ENCODE measurements around the gene FAXDC2.
"Not testable (repeated sequence)": the region's sequence is repeated elsewhere in the genome, so short reads cannot be mapped to it uniquely, and the experiment has no call there.

Gene FAXDC2

GRCh38 chr5:154829589-154830218, 20.7 kb downstream of the FAXDC2 start:
- DNase-seq, result peak; percentile 15

GRCh38 chr5:154829181-154829588, 21.2 kb downstream of the FAXDC2 start:
- no peak for DNase-seq

GRCh38 chr5:154824070-154824469, 26.3 kb downstream of the FAXDC2 start:
- DNase-seq, result no peak

GRCh38 chr5:154823605-154824004, 26.8 kb downstream of the FAXDC2 start:
- DNase-seq, result no peak

GRCh38 chr5:154822896-154823295, 27.5 kb downstream of the FAXDC2 start:
- DNase-seq, result not testable (repeated sequence)

- no peak for DNase-seq
Measured at GRCh38 chr5:154820383-154820782, 30.0 kb downstream of the FAXDC2 start.

GRCh38 chr5:154819546-154819945, 30.9 kb downstream of the FAXDC2 start:
- DNase-seq, result no peak

GRCh38 chr5:154818471-154819116, 31.8 kb downstream of the FAXDC2 start:
- DNase-seq, result no peak

- DNase-seq, result no peak
Measured at GRCh38 chr5:154817815-154818214, 32.6 kb downstream of the FAXDC2 start.

GRCh38 chr5:154816891-154817492, 33.4 kb downstream of the FAXDC2 start:
- DNase-seq, result no peak

GRCh38 chr5:154815684-154816247, 34.6 kb downstream of the FAXDC2 start:
- DNase-seq, result no peak

GRCh38 chr5:154815025-154815424, 35.4 kb downstream of the FAXDC2 start:
- no peak for DNase-seq

- no peak for DNase-seq
Measured at GRCh38 chr5:154813736-154814135, 36.7 kb downstream of the FAXDC2 start.

- DNase-seq, result no peak
Measured at GRCh38 chr5:154813158-154813557, 37.2 kb downstream of the FAXDC2 start.

GRCh38 chr5:154811653-154812465, 38.5 kb downstream of the FAXDC2 start:
- DNase-seq, result peak; percentile 69

- DNase-seq, result no peak
Measured at GRCh38 chr5:154811239-154811638, 39.2 kb downstream of the FAXDC2 start.

- no peak for DNase-seq
Measured at GRCh38 chr5:154806176-154806575, 44.2 kb downstream of the FAXDC2 start.

- no peak for DNase-seq
Measured at GRCh38 chr5:154802050-154802449, 48.4 kb downstream of the FAXDC2 start.

- DNase-seq, result no peak
Measured at GRCh38 chr5:154801083-154801482, 49.3 kb downstream of the FAXDC2 start.

GRCh38 chr5:154800582-154800981, 49.8 kb downstream of the FAXDC2 start:
- no peak for DNase-seq

GRCh38 chr5:154797762-154798161, 52.6 kb downstream of the FAXDC2 start:
- DNase-seq, result no peak

- DNase-seq, result no peak
Measured at GRCh38 chr5:154795235-154795596, 55.2 kb downstream of the FAXDC2 start.

GRCh38 chr5:154794525-154795234, 55.7 kb downstream of the FAXDC2 start:
- DNase-seq, result no peak

All from stimulated activated CD4-positive, alpha-beta T cell treated with anti-CD3 and anti-CD28 coated beads, Interleukin-4, amount 100 ng/mL, for 24 hours (primary cell).